Ishikawa (cell line): ENCODE measurements around the gene CPM.

Experiments
- CEBPB ChIP-seq: IDR thresholded peaks from 2 replicates; pipeline ENCODE4 v1.6.1; 2012
- CREB1 ChIP-seq: IDR thresholded peaks from 2 replicates; pipeline ENCODE4 v1.6.1; 2012; ENCODE audit warnings: low read depth
- EGR1 ChIP-seq: IDR thresholded peaks from 2 replicates; pipeline ENCODE4 v1.6.1; 2012
- EP300 ChIP-seq: IDR thresholded peaks from 2 replicates; pipeline ENCODE4 v1.6.1; 2012; ENCODE audit warnings: borderline replicate concordance
- FOXM1 ChIP-seq: IDR thresholded peaks from 2 replicates; pipeline ENCODE4 v1.6.1; 2012; ENCODE audit warnings: low read depth, borderline replicate concordance
- NFIC ChIP-seq: IDR thresholded peaks from 2 replicates; pipeline ENCODE4 v1.6.1; 2012
- RAD21 ChIP-seq: IDR thresholded peaks from 2 replicates; pipeline ENCODE4 v1.6.1; 2012; ENCODE audit warnings: low read depth
- TAF1 ChIP-seq: IDR thresholded peaks from 2 replicates; pipeline ENCODE4 v1.6.1; 2012; ENCODE audit warnings: low read depth, mild to moderate bottlenecking
- TCF12 ChIP-seq: IDR thresholded peaks from 2 replicates; pipeline ENCODE4 v1.6.1; 2012; ENCODE audit warnings: low read depth
- TEAD4 ChIP-seq: IDR thresholded peaks from 2 replicates; pipeline ENCODE4 v1.6.1; 2012
- USF1 ChIP-seq: IDR thresholded peaks from 2 replicates; pipeline ENCODE4 v1.6.1; 2012
- YY1 ChIP-seq: IDR thresholded peaks from 2 replicates; pipeline ENCODE4 v1.6.1; 2012; ENCODE audit warnings: low read depth
- ZBTB7A ChIP-seq: IDR thresholded peaks from 2 replicates; pipeline ENCODE4 v1.6.1; 2012; ENCODE audit warnings: low read depth
- TF ChIP-seq, protein P1 (sequence below): IDR thresholded peaks from 2 replicates; pipeline ENCODE4 v1.6.1; 2012
- TF ChIP-seq, protein P2 (sequence below): IDR thresholded peaks from 2 replicates; pipeline ENCODE4 v1.6.1; 2012; ENCODE audit warnings: low read depth, mild to moderate bottlenecking

The CPM gene

DNA sequence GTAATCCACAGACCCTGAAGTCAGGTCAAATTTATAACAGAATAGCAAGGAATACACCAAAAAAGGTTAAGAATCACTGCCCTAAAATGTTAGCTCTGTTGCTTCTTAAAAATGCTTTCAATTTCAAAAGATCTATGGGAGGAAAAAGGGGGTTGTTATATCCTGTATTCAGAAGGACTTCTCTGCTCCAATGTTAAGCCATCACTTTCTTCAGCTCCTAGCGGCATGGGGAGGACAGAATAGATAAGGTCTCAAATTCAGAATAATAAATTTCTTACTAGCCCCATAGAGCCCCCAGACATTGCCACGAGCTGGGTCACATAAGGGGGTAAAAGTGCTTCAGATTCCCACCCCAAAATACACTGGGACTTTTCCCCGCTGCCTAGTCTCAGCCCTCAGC is 49.8 kb downstream of the CPM start:
- no peak for TF ChIP-seq ZBTB7A
- TF ChIP-seq EGR1, result no peak
- TF ChIP-seq TEAD4, result no peak
- no peak for TF ChIP-seq CREB1
- TF ChIP-seq, protein P1, sequence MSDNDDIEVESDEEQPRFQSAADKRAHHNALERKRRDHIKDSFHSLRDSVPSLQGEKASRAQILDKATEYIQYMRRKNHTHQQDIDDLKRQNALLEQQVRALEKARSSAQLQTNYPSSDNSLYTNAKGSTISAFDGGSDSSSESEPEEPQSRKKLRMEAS, result no peak
- no peak for TF ChIP-seq TCF12
- TF ChIP-seq YY1, result no peak

- TF ChIP-seq TEAD4, result no peak
- TF ChIP-seq NFIC, result no peak
- no peak for TF ChIP-seq USF1
- TF ChIP-seq, protein P2, sequence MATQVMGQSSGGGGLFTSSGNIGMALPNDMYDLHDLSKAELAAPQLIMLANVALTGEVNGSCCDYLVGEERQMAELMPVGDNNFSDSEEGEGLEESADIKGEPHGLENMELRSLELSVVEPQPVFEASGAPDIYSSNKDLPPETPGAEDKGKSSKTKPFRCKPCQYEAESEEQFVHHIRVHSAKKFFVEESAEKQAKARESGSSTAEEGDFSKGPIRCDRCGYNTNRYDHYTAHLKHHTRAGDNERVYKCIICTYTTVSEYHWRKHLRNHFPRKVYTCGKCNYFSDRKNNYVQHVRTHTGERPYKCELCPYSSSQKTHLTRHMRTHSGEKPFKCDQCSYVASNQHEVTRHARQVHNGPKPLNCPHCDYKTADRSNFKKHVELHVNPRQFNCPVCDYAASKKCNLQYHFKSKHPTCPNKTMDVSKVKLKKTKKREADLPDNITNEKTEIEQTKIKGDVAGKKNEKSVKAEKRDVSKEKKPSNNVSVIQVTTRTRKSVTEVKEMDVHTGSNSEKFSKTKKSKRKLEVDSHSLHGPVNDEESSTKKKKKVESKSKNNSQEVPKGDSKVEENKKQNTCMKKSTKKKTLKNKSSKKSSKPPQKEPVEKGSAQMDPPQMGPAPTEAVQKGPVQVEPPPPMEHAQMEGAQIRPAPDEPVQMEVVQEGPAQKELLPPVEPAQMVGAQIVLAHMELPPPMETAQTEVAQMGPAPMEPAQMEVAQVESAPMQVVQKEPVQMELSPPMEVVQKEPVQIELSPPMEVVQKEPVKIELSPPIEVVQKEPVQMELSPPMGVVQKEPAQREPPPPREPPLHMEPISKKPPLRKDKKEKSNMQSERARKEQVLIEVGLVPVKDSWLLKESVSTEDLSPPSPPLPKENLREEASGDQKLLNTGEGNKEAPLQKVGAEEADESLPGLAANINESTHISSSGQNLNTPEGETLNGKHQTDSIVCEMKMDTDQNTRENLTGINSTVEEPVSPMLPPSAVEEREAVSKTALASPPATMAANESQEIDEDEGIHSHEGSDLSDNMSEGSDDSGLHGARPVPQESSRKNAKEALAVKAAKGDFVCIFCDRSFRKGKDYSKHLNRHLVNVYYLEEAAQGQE, result no peak
- TF ChIP-seq, protein P1, result no peak
- no peak for TF ChIP-seq CREB1
- no peak for TF ChIP-seq CEBPB
These were observed 50.6 kb downstream of the CPM start for GRCh38 chr12:68882251-68882964.

GRCh38 chr12:68880660-68881325 is 52.2 kb downstream of the CPM start:
- TF ChIP-seq ZBTB7A, result no peak
- TF ChIP-seq EGR1, result no peak
- no peak for TF ChIP-seq CREB1
- TF ChIP-seq RAD21, result no peak
- no peak for TF ChIP-seq TAF1
- no peak for TF ChIP-seq TCF12
- TF ChIP-seq CEBPB, result no peak
- TF ChIP-seq USF1, result no peak
- TF ChIP-seq, protein P1, result no peak

DNA sequence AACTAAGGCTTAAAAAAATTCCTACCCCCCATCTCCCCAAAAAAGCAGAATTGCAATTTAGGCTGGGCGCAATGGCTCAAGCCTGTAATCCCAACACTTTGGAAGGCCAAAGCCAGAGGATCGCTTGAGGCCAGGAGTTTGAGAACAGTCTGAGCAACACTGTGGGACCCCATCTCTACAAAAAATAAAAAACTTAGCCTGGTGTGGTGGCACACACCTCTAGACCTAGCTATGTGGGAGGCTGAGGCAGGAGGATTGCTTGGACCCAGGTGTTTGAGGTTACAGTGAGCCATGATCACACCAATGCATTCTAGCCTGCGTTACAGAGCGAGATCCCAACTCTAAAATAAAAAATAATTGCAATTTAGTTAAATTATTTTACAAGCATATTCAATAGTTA is 54.1 kb downstream of the CPM start:
- TF ChIP-seq, protein P2, result no peak
- no peak for TF ChIP-seq USF1
- TF ChIP-seq, protein P1, result no peak
- no peak for TF ChIP-seq RAD21
- no peak for TF ChIP-seq CREB1
- no peak for TF ChIP-seq TAF1
- TF ChIP-seq FOXM1, result no peak
- TF ChIP-seq EP300, result no peak
- no peak for TF ChIP-seq ZBTB7A
- no peak for TF ChIP-seq NFIC
- no peak for TF ChIP-seq EGR1
- no peak for TF ChIP-seq TEAD4
- no peak for TF ChIP-seq CEBPB
- TF ChIP-seq TCF12, result no peak
- no peak for TF ChIP-seq YY1

DNA sequence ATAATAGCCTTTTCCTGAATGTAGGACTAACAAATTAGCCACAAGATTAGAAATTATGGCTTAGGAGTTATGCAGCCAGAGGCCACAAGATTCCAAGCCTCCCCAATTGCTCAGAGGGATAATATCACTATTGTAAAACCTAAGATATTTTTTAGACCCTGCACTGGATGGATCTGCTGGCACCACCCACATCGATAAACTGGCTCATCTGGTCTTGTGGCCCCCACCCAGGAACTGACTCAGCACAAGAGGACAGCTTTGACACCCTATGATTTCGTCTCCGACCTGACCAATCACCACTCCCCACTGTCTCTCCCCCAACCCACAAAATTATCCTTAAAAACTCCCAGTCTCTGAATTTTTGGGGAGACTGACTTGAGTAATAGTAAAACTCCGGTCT is 54.7 kb downstream of the CPM start:
- TF ChIP-seq NFIC (no peak), TEAD4 (no peak), FOXM1 (no peak), TCF12 (no peak), CEBPB (no peak), ZBTB7A (no peak), EP300 (no peak), YY1 (no peak), CREB1 (no peak), TAF1 (no peak), EGR1 (no peak), USF1 (no peak), RAD21 (no peak)
- TF ChIP-seq, protein P2, result no peak
- TF ChIP-seq, protein P1, result no peak
